ENCODE data around the gene LGALS1. TPM values are rescaled to one million over a fixed set of nuclear protein-coding genes. Genes with fewer than 3 reads are reported as not detected.

The LGALS1 gene
- total RNA-seq, 1 experiment from 2014 or later: 1,080 TPM

- RAD21 ChIA-PET (ENCODE audit: low non-redundant PET in 1 of 2, low total read pairs in 2 of 2, uncharacterized antibody in 2 of 2, unreplicated experiment in 2 of 2): no interaction called here
- peaks cover 4 to 8% of the 10 kb centered on the region in 2 experiments; a peak in 1 of 4 replicates for H3K36me3 ChIP-seq (ENCODE audit: control insufficient read depth in 1 of 2, insufficient read depth in 2 of 2, low read length in 2 of 2)
- intact Hi-C loops (cut with micrococcal nuclease): loop anchor here (5.0 kb wide), 1 partner anchor 154 kb away; no protein-coding TSS in a partner anchor
- ATAC-seq: peak; percentile 35
- peaks cover 14% of the 10 kb centered on the region for H3K79me2 ChIP-seq (ENCODE audit: insufficient read depth, low read length)
- no peak overlapping the region for H2AFZ ChIP-seq (ENCODE audit: low read depth, low read length, poor library complexity, severe bottlenecking)
- no peaks in the 10 kb centered on the region for H3K9me3 ChIP-seq (ENCODE audit: control insufficient read depth in 1 of 2, insufficient read depth in 1 of 2, low read depth in 1 of 2, low read length in 2 of 2)
- CTCF ChIA-PET: interaction anchor here (1.2 kb wide), 1 partner anchor 32 kb away, joined by 4 read pairs; no protein-coding TSS in a partner anchor
- H3K4me1 ChIP-seq (ENCODE audit: control insufficient read depth in 1 of 2, insufficient read depth in 2 of 2, low read length in 2 of 2): peaks cover 31 to 65% of the 10 kb centered on the region in 2 experiments; a peak in 3 of 4 replicates
- no peaks in the 10 kb centered on the region for H3K9me2 ChIP-seq (ENCODE audit: insufficient read depth)
- no peaks in the 10 kb centered on the region for H3K27me3 ChIP-seq (ENCODE audit: insufficient read depth, low read length)
- POLR2A ChIA-PET: interaction anchor here (0.6 to 2.6 kb wide), 4 partner anchors 20 to 37 kb away, joined by 3 to 6 read pairs (median 4); partner anchors contain the start of genes GGA1, LGALS1 and PDXP
- DNase-seq (ENCODE audit: low read depth, low spot score): no peak
- H3K4me3 ChIP-seq (replicated peaks in 1 of 2; ENCODE audit: low read depth in 1 of 2, low read length in 2 of 2): peak overlapping the region; percentile 85 to 89
- H3K9ac ChIP-seq (ENCODE audit: low read length): peak overlapping the region; percentile 85
- H3K4me2 ChIP-seq (ENCODE audit: low read length): peak overlapping the region; percentile 96
- TF ChIP-seq SIN3A (IDR thresholded peaks at IDR 0.05; ENCODE audit: low read depth) (no peak), RAD21 (IDR thresholded peaks at IDR 0.05; ENCODE audit: low read depth) (no peak), JUND (IDR thresholded peaks at IDR 0.05) (no peak), EZH2phosphoT487 (IDR thresholded peaks at IDR 0.05; ENCODE audit: borderline replicate concordance) (no peak), ATF3 (IDR thresholded peaks at IDR 0.05) (no peak), POLR2A (IDR thresholded peaks at IDR 0.05; ENCODE audit: borderline replicate concordance, extremely low read depth, insufficient read depth, insufficient read length) (no peak), EGR1 (IDR thresholded peaks at IDR 0.05; ENCODE audit: low read depth) (no peak), ELF1 (IDR thresholded peaks at IDR 0.05; ENCODE audit: borderline replicate concordance, low read depth) (no peak), EZH2 (IDR thresholded peaks at IDR 0.05) (no peak), ZBTB33 (IDR thresholded peaks at IDR 0.05; ENCODE audit: extremely low read depth, insufficient replicate concordance, low read length) (no peak), YY1 (IDR thresholded peaks at IDR 0.05; ENCODE audit: extremely low read depth, insufficient replicate concordance, low read depth, low read length) (no peak), MAX (IDR thresholded peaks at IDR 0.05) (no peak), POLR2AphosphoS5 (IDR thresholded peaks at IDR 0.05; ENCODE audit: low read depth, low read length) (no peak), CBX3 (IDR thresholded peaks at IDR 0.05; ENCODE audit: low read depth) (no peak), CTCF (IDR thresholded peaks at IDR 0.05 in 2 of 3, conservative IDR thresholded peaks at IDR 0.05 in 1 of 3; ENCODE audit: borderline replicate concordance in 1 of 3, insufficient read depth in 1 of 3, low read depth in 2 of 3, low read length in 2 of 3) (no peak), ZFX (IDR thresholded peaks at IDR 0.05) (no peak), ZNF274 (IDR thresholded peaks at IDR 0.05; ENCODE audit: low read depth, low read length) (no peak), REST (IDR thresholded peaks at IDR 0.05; ENCODE audit: low read depth) (no peak), FOSL1 (IDR thresholded peaks at IDR 0.05; ENCODE audit: low read depth) (no peak)
- no peaks in the 10 kb centered on the region for H4K20me1 ChIP-seq (ENCODE audit: insufficient read depth)
- no TSS peak for BruUV-seq (replicated peaks)
- H3K27ac ChIP-seq (ENCODE audit: low read depth, low read length): peak overlapping the region; percentile 61; the same call in 1 of the 2 replicates
Observed at GRCh38 chr22:37638391-37639069, 36.9 kb upstream of the LGALS1 start.

Measured in HCT116 (cell line).